SK-MEL-5 (cell line): ENCODE results near the gene PKP1. TPM values are rescaled to one million over a fixed set of nuclear protein-coding genes. Genes with fewer than 3 reads are reported as not detected.

Experiments
- DNase-seq: peaks from one replicate; pipeline ENCODE4 v3.0.0-alpha.2; 2016; ENCODE audit warnings: low read depth, low spot score
- in situ Hi-C: cut with HindIII; loops from 2 replicates; pipeline ENCODE4 v1.10.0; 2016; ENCODE audit warnings: low sequenced_read_pairs, high pct_unique_total_duplicates, low pct_unique_long_range_greater_than_20kb
- total RNA-seq: library from RNA; depleted of rRNA; stranded (reverse); fragments of >200 nt; shearing (Covaris generic); gene quantifications from 2 replicates; pipeline ENCODE4 v1.2.3, GENCODE V29; 2014

PKP1 gene
- total RNA-seq, 1 experiment from 2014 or later: not detected

GRCh38 chr1:201258763-201259230 lies 24.5 kb upstream of the PKP1 start:
- no peak for DNase-seq
- in situ Hi-C loops: no loop called here

- in situ Hi-C loops: no loop called here
- DNase-seq: no peak
These were observed 23.6 kb upstream of the PKP1 start for GRCh38 chr1:201259476-201260235.

- in situ Hi-C loops: no loop called here
- no peak for DNase-seq
These were observed 23.1 kb upstream of the PKP1 start for GRCh38 chr1:201260236-201260590.

- DNase-seq: no peak
- in situ Hi-C loops: no loop called here
These were observed 22.5 kb upstream of the PKP1 start for GRCh38 chr1:201260648-201261311.

- DNase-seq: no peak
- in situ Hi-C loops: no loop called here
These were observed 21.3 kb upstream of the PKP1 start for GRCh38 chr1:201261771-201262547.

- no peak for DNase-seq
- in situ Hi-C loops: no loop called here
These were observed 20.2 kb upstream of the PKP1 start for GRCh38 chr1:201262963-201263608.

GRCh38 chr1:201264072-201264471 lies 19.2 kb upstream of the PKP1 start:
- in situ Hi-C loops: no loop called here
- DNase-seq: no peak

- DNase-seq: no peak
- in situ Hi-C loops: no loop called here
These were observed 18.8 kb upstream of the PKP1 start for GRCh38 chr1:201264554-201264953.

- no peak for DNase-seq
- in situ Hi-C loops: no loop called here
These were observed 17.6 kb upstream of the PKP1 start for GRCh38 chr1:201265756-201266155.

GRCh38 chr1:201266276-201266675 lies 17.0 kb upstream of the PKP1 start:
- in situ Hi-C loops: no loop called here
- no peak for DNase-seq

- in situ Hi-C loops: no loop called here
- peak; percentile 21 for DNase-seq
These were observed 16.5 kb upstream of the PKP1 start for GRCh38 chr1:201266774-201267173.

- in situ Hi-C loops: no loop called here
- DNase-seq: no peak
These were observed 15.7 kb upstream of the PKP1 start for GRCh38 chr1:201267481-201268229.

- in situ Hi-C loops: no loop called here
These were observed 14.6 kb upstream of the PKP1 start for GRCh38 chr1:201268604-201269151.

GRCh38 chr1:201269281-201269680 lies 14.0 kb upstream of the PKP1 start:
- in situ Hi-C loops: no loop called here
- no peak for DNase-seq

More at GRCh38 chr1:201268604-201269151, 14.6 kb upstream of the PKP1 start:
- DNase-seq: no peak

GRCh38 chr1:201269900-201270410 lies 13.4 kb upstream of the PKP1 start:
- no peak for DNase-seq
- in situ Hi-C loops: no loop called here

- in situ Hi-C loops: no loop called here
- DNase-seq: no peak
These were observed 12.5 kb upstream of the PKP1 start for GRCh38 chr1:201270616-201271390.
